Mesendoderm (in vitro differentiated cells): ENCODE measurements around the gene PGC.

Source experiments
- DNase-seq: peaks from one replicate; pipeline ENCODE4 v3.0.0; 2013
- H2AK5ac ChIP-seq: 2 replicates; pipeline ENCODE4 v1.6.1; 2013; ENCODE audit warnings: low read length, inconsistent platforms
- H2BK120ac ChIP-seq: 2 replicates; pipeline ENCODE4 v1.6.1; 2013; ENCODE audit warnings: low read depth, mild to moderate bottlenecking, low read length, moderate library complexity, mixed read lengths
- H2BK15ac ChIP-seq: replicated peaks from 2 replicates; pipeline ENCODE4 v1.6.1; 2013; ENCODE audit warnings: low read depth, mild to moderate bottlenecking, moderate library complexity
- H2BK5ac ChIP-seq: 2 replicates; pipeline ENCODE4 v1.6.1; 2013; ENCODE audit warnings: low read length, inconsistent platforms
- H3K18ac ChIP-seq: 2 replicates; pipeline ENCODE4 v1.6.1; 2013; ENCODE audit warnings: mild to moderate bottlenecking, low read length, mixed read lengths
- H3K23ac ChIP-seq: one replicate; pipeline ENCODE4 v1.6.1; 2013; ENCODE audit warnings: low read length
- H3K27ac ChIP-seq: 2 replicates; pipeline ENCODE4 v1.5.1; 2013; ENCODE audit warnings: low read depth, mild to moderate bottlenecking, inconsistent platforms, low read length, moderate library complexity
- H3K27me3 ChIP-seq: 2 replicates; pipeline ENCODE4 v1.6.1; 2013; ENCODE audit warnings: low read length, control low read depth, mild to moderate bottlenecking, inconsistent platforms; ENCODE audit not compliant: insufficient read depth, poor library complexity
- H3K36me3 ChIP-seq: 2 replicates; pipeline ENCODE4 v1.6.1; 2013; ENCODE audit warnings: low read length, inconsistent platforms; ENCODE audit not compliant: control insufficient read depth, insufficient read depth
- H3K4ac ChIP-seq: one replicate; pipeline ENCODE4 v1.6.1; 2013; ENCODE audit warnings: low read depth, mild to moderate bottlenecking, low read length, moderate library complexity
- H3K4me1 ChIP-seq: 2 replicates; pipeline ENCODE4 v1.6.1; 2013; ENCODE audit warnings: low read depth, low read length, inconsistent platforms; ENCODE audit not compliant: control insufficient read depth
- H3K4me2 ChIP-seq: 2 replicates; pipeline ENCODE4 v1.6.1; 2013; ENCODE audit warnings: low read length
- H3K4me3 ChIP-seq: 2 replicates; pipeline ENCODE4 v1.5.1; 2013; ENCODE audit warnings: mild to moderate bottlenecking, low read length
- H3K56ac ChIP-seq: one replicate; pipeline ENCODE4 v1.6.1; 2013; ENCODE audit warnings: low read length
- H3K79me1 ChIP-seq: 2 replicates; pipeline ENCODE4 v1.6.1; 2013; ENCODE audit warnings: low read length, inconsistent platforms
- H3K79me2 ChIP-seq: 2 replicates; pipeline ENCODE4 v1.6.1; 2013; ENCODE audit warnings: mild to moderate bottlenecking, low read length; ENCODE audit not compliant: control insufficient read depth, insufficient read depth
- H3K9ac ChIP-seq: 2 replicates; pipeline ENCODE4 v1.6.1; 2013; ENCODE audit warnings: low read length, inconsistent platforms
- H4K5ac ChIP-seq: one replicate; pipeline ENCODE4 v1.6.1; 2013; ENCODE audit warnings: low read length
- H4K8ac ChIP-seq: one replicate; pipeline ENCODE4 v1.6.1; 2013; ENCODE audit warnings: low read depth, mild to moderate bottlenecking, control low read depth, low read length, moderate library complexity
- WGBS: extraction: QIAGEN DNeasy Blood & Tissue Kit; methylation state at CpG from one replicate; pipeline ENCODE4 v1.1.7; 2013; ENCODE audit warnings: low lambda C conversion rate, missing lambda C conversion rate; ENCODE audit not compliant: insufficient coverage; ENCODE audit errors: extremely low coverage; 5-methylcytosine and 5-hydroxymethylcytosine counted together

PGC gene

GRCh38 chr6:41778895-41779294 is 31.7 kb upstream of the PGC start:
- Histone ChIP-seq H3K79me2 (no peaks in the 10 kb centered on the region), H2BK5ac (no peak overlapping the region), H3K4me2 (peak overlapping the region; percentile 85), H3K4me1 (peaks cover 2% of the 10 kb centered on the region), H3K18ac (no peak overlapping the region), H2BK15ac (no peak overlapping the region), H3K79me1 (no peaks in the 10 kb centered on the region), H3K27me3 (no peaks in the 10 kb centered on the region), H3K4me3 (peak overlapping the region; percentile 70), H3K23ac (no peak overlapping the region), H2BK120ac (no peak overlapping the region), H3K36me3 (no peaks in the 10 kb centered on the region), H2AK5ac (peak overlapping the region; percentile 3), H4K5ac (no peak overlapping the region), H4K8ac (no peak overlapping the region), H3K56ac (peak overlapping the region; percentile 87), H3K4ac (no peak overlapping the region), H3K9ac (peak overlapping the region; percentile 73), H3K27ac (no peak overlapping the region)
- WGBS: no CpG with 5 or more reads among the region's 6 CpGs
- DNase-seq: no peak

- Histone ChIP-seq H2BK5ac (no peak overlapping the region), H3K27ac (no peak overlapping the region), H3K36me3 (no peaks in the 10 kb centered on the region), H3K4me1 (peaks cover 2% of the 10 kb centered on the region), H3K79me1 (no peaks in the 10 kb centered on the region), H3K18ac (no peak overlapping the region), H3K4me3 (no peak overlapping the region), H3K9ac (no peak overlapping the region), H3K23ac (no peak overlapping the region), H4K5ac (no peak overlapping the region), H2AK5ac (no peak overlapping the region), H4K8ac (no peak overlapping the region), H2BK15ac (no peak overlapping the region), H3K79me2 (no peaks in the 10 kb centered on the region), H3K4me2 (no peak overlapping the region), H3K56ac (no peak overlapping the region), H2BK120ac (no peak overlapping the region), H3K4ac (no peak overlapping the region), H3K27me3 (no peaks in the 10 kb centered on the region)
- DNase-seq: no peak
- WGBS: no CpG with 5 or more reads among the region's 5 CpGs
Observed at GRCh38 chr6:41777551-41778285, 30.5 kb upstream of the PGC start.

DNA sequence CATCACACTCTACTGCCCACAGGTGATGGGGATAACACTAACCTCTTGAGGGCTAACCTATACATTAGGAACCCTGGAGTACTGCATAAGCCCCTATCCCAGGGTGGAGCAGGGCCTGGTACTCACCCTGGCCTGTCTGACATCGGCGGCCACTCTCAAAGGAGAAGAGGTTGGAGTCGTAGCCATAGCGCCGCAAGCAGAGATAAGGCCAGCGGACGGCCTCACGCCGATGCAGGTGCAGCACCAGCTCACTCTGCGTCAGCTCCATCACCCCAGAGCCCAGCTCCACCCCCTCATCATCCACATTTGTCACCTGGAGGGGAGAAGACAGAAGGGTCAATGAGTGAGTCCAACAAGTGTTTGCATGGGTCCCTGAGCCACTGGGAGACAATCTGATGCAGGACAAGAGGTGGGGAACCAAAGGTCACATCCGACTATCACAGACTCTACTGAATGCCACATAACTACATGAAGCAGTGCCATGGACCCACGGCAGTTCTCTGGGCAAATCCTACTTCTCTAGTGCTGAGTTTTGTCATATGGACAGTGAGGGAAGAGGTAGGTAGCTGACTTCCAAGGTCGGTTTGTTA is 28.2 kb upstream of the PGC start:
- DNase-seq: no peak
- no peaks in the 10 kb centered on the region for H3K36me3 ChIP-seq
- H3K27me3 ChIP-seq: no peaks in the 10 kb centered on the region
- H3K9ac ChIP-seq: no peak overlapping the region
- no peak overlapping the region for H4K5ac ChIP-seq
- H4K8ac ChIP-seq: no peak overlapping the region
- H2AK5ac ChIP-seq: no peak overlapping the region
- H3K4me3 ChIP-seq: no peak overlapping the region
- no peak overlapping the region for H3K4me2 ChIP-seq
- no peak overlapping the region for H2BK15ac ChIP-seq
- H3K27ac ChIP-seq: no peak overlapping the region
- no peaks in the 10 kb centered on the region for H3K79me1 ChIP-seq
- no peak overlapping the region for H3K4ac ChIP-seq
- H2BK120ac ChIP-seq: no peak overlapping the region
- H3K56ac ChIP-seq: no peak overlapping the region
- no peak overlapping the region for H2BK5ac ChIP-seq
- H3K4me1 ChIP-seq: peaks cover 2% of the 10 kb centered on the region
- no peak overlapping the region for H3K23ac ChIP-seq
- no CpG with 5 or more reads among the region's 13 CpGs for WGBS
- no peak overlapping the region for H3K18ac ChIP-seq
- H3K79me2 ChIP-seq: no peaks in the 10 kb centered on the region

DNA sequence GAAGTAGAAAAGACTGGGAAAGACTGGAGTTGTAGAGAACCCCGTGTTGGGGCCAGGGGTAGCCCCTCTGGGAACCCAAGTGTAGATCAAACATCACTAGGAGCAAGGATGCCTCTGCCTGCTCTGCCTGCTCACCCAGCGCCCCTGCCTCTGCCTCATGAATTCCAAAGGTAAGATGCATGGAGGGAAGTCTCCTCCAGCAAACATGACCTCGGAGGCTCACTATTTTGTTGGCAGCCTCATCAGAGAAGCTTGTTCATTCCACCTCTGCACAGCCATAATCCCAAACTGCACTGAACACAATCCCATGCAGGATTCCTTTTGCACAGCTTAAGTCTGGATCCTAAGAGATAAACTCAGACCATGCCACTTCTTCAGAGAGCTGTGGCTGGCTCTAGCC is 27.6 kb upstream of the PGC start:
- no peak overlapping the region for H2AK5ac ChIP-seq
- H2BK120ac ChIP-seq: no peak overlapping the region
- no CpG with 5 or more reads among the region's 3 CpGs for WGBS
- no peaks in the 10 kb centered on the region for H3K36me3 ChIP-seq
- H3K23ac ChIP-seq: no peak overlapping the region
- H3K27ac ChIP-seq: no peak overlapping the region
- no peak overlapping the region for H3K4me2 ChIP-seq
- H3K4me1 ChIP-seq: peaks cover 2% of the 10 kb centered on the region
- H3K56ac ChIP-seq: no peak overlapping the region
- H3K9ac ChIP-seq: no peak overlapping the region
- no peaks in the 10 kb centered on the region for H3K79me1 ChIP-seq
- no peak overlapping the region for H2BK5ac ChIP-seq
- H3K18ac ChIP-seq: no peak overlapping the region
- no peaks in the 10 kb centered on the region for H3K79me2 ChIP-seq
- H3K27me3 ChIP-seq: no peaks in the 10 kb centered on the region
- H2BK15ac ChIP-seq: no peak overlapping the region
- no peak for DNase-seq
- H3K4ac ChIP-seq: no peak overlapping the region
- H4K5ac ChIP-seq: no peak overlapping the region
- H3K4me3 ChIP-seq: no peak overlapping the region
- H4K8ac ChIP-seq: no peak overlapping the region

GRCh38 chr6:41771058-41771983 is 24.1 kb upstream of the PGC start:
- DNase-seq: no peak
- Histone ChIP-seq H4K5ac (no peak overlapping the region), H3K4me3 (no peak overlapping the region), H3K23ac (no peak overlapping the region), H2BK15ac (no peak overlapping the region), H3K36me3 (no peaks in the 10 kb centered on the region), H2BK120ac (no peak overlapping the region), H3K27ac (no peak overlapping the region), H3K18ac (no peak overlapping the region), H2AK5ac (no peak overlapping the region), H3K27me3 (no peaks in the 10 kb centered on the region), H2BK5ac (no peak overlapping the region), H3K79me1 (no peaks in the 10 kb centered on the region), H3K4ac (no peak overlapping the region), H3K4me2 (no peak overlapping the region), H4K8ac (no peak overlapping the region), H3K79me2 (no peaks in the 10 kb centered on the region), H3K4me1 (no peaks in the 10 kb centered on the region), H3K56ac (no peak overlapping the region), H3K9ac (no peak overlapping the region)
- no CpG with 5 or more reads among the region's 29 CpGs for WGBS
